ENCODE data around the gene SLC4A5. TPM values are rescaled to one million over a fixed set of nuclear protein-coding genes. Genes with fewer than 3 reads are reported as not detected.

The SLC4A5 gene
- total RNA-seq, 1 experiment from 2014 or later, result not detected

- intact Hi-C loops (cut with micrococcal nuclease; ENCODE audit: unreplicated experiment), result no loop called here
- H3K27me3 ChIP-seq (ENCODE audit: insufficient read depth, low read depth), result no peaks in the 10 kb centered on the region
- no peak overlapping the region for H3K27ac ChIP-seq
- H3K4me3 ChIP-seq, result no peak overlapping the region
- TF ChIP-seq EZH2 (IDR thresholded peaks at IDR 0.05; ENCODE audit: low read depth), result no peak
- no peak for TF ChIP-seq CTCF (conservative IDR thresholded peaks at IDR 0.05)
- no peaks in the 10 kb centered on the region for H3K9me3 ChIP-seq (ENCODE audit: insufficient read depth, low read depth)
- H3F3A ChIP-seq (ENCODE audit: insufficient read depth, low read depth), result no peaks in the 10 kb centered on the region
- no peak overlapping the region for H2AFZ ChIP-seq
- peaks cover 16% of the 10 kb centered on the region for H4K20me1 ChIP-seq (ENCODE audit: insufficient read depth)
- no peak for DNase-seq
- H3K79me2 ChIP-seq (ENCODE audit: low read depth), result peaks cover 18% of the 10 kb centered on the region
- no TSS peak for BruUV-seq (replicated peaks)
- CTCF ChIA-PET, result no interaction called here
- peaks cover 6% of the 10 kb centered on the region; the same call in 1 of the 2 replicates for H3K36me3 ChIP-seq (ENCODE audit: low read depth)
- H3K9me2 ChIP-seq (ENCODE audit: insufficient read depth), result no peaks in the 10 kb centered on the region
- no peak overlapping the region for H3K4me2 ChIP-seq
- POLR2A ChIA-PET (ENCODE audit: unreplicated experiment), result no interaction called here
- no peaks in the 10 kb centered on the region for H3K4me1 ChIP-seq (replicated peaks; ENCODE audit: insufficient read depth)
These were observed 34.8 kb upstream of the SLC4A5 start for GRCh38 chr2:74378007-74378406.

GRCh38 chr2:74375838-74376237 is 32.6 kb upstream of the SLC4A5 start:
- H3K79me2 ChIP-seq (ENCODE audit: low read depth), result peaks cover 6% of the 10 kb centered on the region

GRCh38 chr2:74374509-74375205 is 31.4 kb upstream of the SLC4A5 start:
- intact Hi-C loops (cut with micrococcal nuclease; ENCODE audit: unreplicated experiment), result no loop called here
- H4K20me1 ChIP-seq (ENCODE audit: insufficient read depth), result no peaks in the 10 kb centered on the region
- H3K4me2 ChIP-seq, result no peak overlapping the region
- no TSS peak for BruUV-seq (replicated peaks)
- H3K79me2 ChIP-seq (ENCODE audit: low read depth), result no peaks in the 10 kb centered on the region
- H2AFZ ChIP-seq, result no peak overlapping the region
- H3F3A ChIP-seq (ENCODE audit: insufficient read depth, low read depth), result no peaks in the 10 kb centered on the region
- no peaks in the 10 kb centered on the region for H3K4me1 ChIP-seq (replicated peaks; ENCODE audit: insufficient read depth)
- H3K4me3 ChIP-seq, result no peak overlapping the region
- H3K27ac ChIP-seq, result no peak overlapping the region
- H3K36me3 ChIP-seq (ENCODE audit: low read depth), result peaks cover 14% of the 10 kb centered on the region
- CTCF ChIA-PET, result no interaction called here
- DNase-seq, result no peak
- H3K27me3 ChIP-seq (ENCODE audit: insufficient read depth, low read depth), result no peaks in the 10 kb centered on the region
- no peak for TF ChIP-seq CTCF (conservative IDR thresholded peaks at IDR 0.05)
- no peak for TF ChIP-seq EZH2 (IDR thresholded peaks at IDR 0.05; ENCODE audit: low read depth)
- H3K9me3 ChIP-seq (ENCODE audit: insufficient read depth, low read depth), result no peaks in the 10 kb centered on the region
- H3K9me2 ChIP-seq (ENCODE audit: insufficient read depth), result no peaks in the 10 kb centered on the region
- POLR2A ChIA-PET (ENCODE audit: unreplicated experiment), result no interaction called here

More at GRCh38 chr2:74375838-74376237, 32.6 kb upstream of the SLC4A5 start:
- Histone ChIP-seq H4K20me1 (ENCODE audit: insufficient read depth) (peaks cover 8% of the 10 kb centered on the region), H3K27ac (no peak overlapping the region), H3K27me3 (ENCODE audit: insufficient read depth, low read depth) (no peaks in the 10 kb centered on the region), H3K4me2 (no peak overlapping the region), H3F3A (ENCODE audit: insufficient read depth, low read depth) (no peaks in the 10 kb centered on the region), H2AFZ (no peak overlapping the region), H3K4me3 (no peak overlapping the region), H3K36me3 (ENCODE audit: low read depth) (peaks cover 6% of the 10 kb centered on the region; the same call in 1 of the 2 replicates), H3K4me1 (replicated peaks; ENCODE audit: insufficient read depth) (no peaks in the 10 kb centered on the region), H3K9me3 (ENCODE audit: insufficient read depth, low read depth) (no peaks in the 10 kb centered on the region), H3K9me2 (ENCODE audit: insufficient read depth) (no peaks in the 10 kb centered on the region)
- ChIA-PET CTCF (no interaction called here), POLR2A (ENCODE audit: unreplicated experiment) (interaction anchor here (0.5 kb wide), 1 partner anchor 403 kb away, joined by 3 read pairs; no protein-coding TSS in a partner anchor)
- BruUV-seq (replicated peaks), result no TSS peak
- intact Hi-C loops (cut with micrococcal nuclease; ENCODE audit: unreplicated experiment), result no loop called here
- DNase-seq, result no peak
- no peak for TF ChIP-seq EZH2 (IDR thresholded peaks at IDR 0.05; ENCODE audit: low read depth)
- no peak for TF ChIP-seq CTCF (conservative IDR thresholded peaks at IDR 0.05)
